GM21723 (cell line): ENCODE measurements around the gene MTUS2.
"Not testable (repeated sequence)": the region's sequence is repeated elsewhere in the genome, so short reads cannot be mapped to it uniquely, and the experiment has no call there.

ENCODE experiments used
- ATAC-seq: cut with Tn5 transposase; IDR thresholded peaks from one replicate; pipeline ENCODE4 v1.9.1; 2021; ENCODE audit warnings: mild to moderate bottlenecking, moderate library complexity; ENCODE audit not compliant: unreplicated experiment

Gene MTUS2

DNA sequence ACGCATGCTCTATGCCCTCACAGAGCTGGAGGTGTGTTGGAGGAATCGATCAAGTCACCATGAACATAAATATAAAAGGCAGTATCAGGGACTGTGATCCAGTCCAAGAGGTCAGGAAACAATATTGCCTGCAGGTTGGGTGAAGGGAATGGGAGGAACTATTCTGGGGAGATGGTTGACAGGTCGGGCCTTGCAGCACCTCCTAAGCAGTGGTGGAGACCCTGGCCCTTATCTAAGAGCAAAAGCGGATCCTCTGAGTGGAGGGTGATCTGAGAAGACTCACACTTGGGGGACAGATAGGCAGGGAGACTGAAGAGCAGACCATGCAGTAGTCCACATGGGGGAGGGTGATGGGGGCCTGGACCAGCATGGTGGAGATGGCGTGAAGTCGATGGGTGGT is 561.9 kb downstream of the MTUS2 start:
- no peak for ATAC-seq

DNA sequence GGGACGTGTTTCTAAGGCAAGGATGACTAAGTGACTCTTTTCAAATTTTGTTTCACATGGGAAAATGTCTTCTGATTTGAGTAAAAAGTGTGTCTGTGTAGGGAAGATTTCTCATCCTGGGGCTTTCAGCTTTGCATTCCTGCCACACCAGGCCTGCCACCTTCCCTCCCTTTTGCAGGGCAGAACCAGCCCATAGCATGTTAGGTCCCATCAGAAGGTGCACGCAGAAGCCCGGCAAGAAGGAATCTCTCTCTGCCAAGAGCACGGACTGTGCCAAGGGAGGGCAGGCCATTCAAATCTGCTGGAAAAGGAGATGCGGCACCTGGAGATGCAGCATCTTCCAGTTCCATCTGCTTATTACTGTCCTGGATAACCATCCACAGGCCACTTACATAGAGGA is 563.3 kb downstream of the MTUS2 start:
- ATAC-seq: no peak

DNA sequence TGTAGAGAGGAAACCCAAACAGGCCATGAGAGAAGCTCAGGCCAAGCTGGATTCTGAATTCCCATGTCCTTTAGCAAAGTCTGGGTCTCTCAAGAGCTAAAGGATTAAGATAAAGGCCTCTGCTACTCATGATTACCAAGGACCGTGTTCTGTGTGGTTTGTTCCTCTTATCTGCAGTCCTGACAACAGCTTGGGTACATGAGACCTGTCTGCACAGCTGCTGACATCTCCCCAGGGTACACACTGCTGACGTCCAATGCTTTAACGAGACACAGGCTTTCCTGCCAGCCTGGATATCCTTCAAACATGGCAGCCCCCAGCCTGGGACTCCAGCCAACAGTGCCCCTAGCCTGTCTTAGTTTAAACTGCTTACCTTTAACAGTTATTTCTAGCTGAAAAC is 564.3 kb downstream of the MTUS2 start:
- no peak for ATAC-seq

DNA sequence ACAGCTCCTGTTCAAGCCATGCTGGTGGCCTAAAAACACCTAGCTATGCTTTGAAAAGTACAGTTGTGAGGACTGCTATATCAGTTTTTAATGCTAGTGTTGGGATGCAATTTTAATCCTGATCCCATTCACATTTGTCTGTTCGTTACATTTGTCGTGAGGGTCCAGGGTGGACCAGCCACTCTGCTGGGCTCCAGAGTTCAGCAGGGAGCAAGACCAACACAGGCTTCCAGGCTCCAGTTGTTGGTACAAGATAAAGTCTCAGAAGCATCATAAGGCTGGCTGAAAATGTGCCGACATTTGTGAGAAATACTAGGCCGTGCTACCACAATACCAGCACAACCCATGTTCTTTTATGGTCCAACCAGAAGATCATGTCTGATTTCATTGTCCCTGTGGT is 564.7 kb downstream of the MTUS2 start:
- no peak for ATAC-seq

DNA sequence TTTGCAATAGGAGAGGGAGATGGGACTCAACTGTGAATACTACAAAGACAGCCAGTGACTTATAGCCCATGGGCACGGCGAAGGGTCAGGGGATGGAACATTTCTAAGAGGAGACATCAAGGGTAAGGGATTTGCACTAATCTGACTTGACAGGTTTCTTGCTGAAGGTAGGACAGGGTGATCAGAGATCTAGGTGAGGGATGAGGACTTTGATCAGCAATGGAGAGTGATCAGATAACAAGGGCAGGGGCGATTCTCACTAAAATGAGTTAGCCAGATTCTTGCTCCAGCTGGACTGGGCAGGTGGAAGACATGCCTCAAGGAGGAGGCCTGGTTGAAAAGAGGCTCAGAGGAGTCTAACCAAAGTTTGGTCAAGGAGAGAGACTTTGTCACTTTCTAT is 566.1 kb downstream of the MTUS2 start:
- no peak for ATAC-seq

DNA sequence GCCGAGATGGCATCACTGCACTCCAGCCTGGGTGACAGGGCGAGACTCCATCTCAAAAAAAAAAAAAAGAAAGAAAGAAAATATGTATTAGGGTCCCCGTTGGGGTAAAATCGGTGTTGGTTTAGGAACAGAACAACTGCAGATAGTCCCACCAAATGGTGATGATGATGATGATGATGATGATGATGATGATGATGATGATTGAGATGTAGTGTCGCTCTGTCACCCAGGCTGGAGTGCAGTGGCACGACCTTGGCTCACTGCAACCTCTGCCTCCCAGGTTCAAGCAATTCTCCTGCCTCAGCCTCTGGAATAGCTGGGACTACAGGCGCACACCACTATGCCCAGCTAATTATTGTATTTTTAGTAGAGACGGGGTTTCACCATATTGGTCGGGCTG is 570.5 kb downstream of the MTUS2 start:
- ATAC-seq: not testable (repeated sequence)

DNA sequence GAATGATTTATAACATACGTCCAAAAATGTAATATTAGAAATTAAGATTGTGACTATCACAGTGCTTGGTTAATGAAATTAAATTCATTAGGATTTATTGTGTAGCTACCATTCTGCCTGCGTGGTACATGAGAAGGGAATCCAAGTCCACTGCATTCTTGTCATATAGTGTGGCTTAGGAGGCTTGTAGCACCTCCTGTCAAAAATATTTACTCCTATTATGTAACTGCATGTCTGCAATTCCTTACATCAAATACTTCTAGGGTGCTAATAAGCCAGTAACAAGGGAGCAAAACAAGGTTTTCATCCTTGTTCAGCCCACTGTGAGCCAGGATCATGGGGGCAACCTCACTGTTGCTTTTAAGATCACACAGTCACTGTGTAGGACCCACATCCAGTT is 576.3 kb downstream of the MTUS2 start:
- ATAC-seq: no peak

DNA sequence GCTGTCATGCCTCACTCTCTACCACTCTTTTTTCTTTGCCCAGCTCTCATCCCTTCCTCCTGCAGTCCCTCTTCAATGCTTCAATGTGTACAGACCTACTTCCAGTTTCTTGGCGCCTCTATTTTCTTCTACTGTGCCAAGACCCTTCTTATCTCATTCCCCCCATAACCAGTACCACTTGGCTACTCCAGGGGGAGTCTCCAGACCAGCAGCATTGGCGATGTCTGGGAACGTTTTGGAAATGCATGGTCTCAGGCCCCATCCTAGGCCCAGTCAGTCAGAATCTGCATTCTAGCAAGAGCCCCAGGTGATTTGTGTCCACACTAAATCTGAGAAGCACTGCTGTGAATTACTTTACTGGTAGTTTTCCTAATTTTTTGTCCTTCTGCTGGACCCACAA is 577.1 kb downstream of the MTUS2 start:
- no peak for ATAC-seq

DNA sequence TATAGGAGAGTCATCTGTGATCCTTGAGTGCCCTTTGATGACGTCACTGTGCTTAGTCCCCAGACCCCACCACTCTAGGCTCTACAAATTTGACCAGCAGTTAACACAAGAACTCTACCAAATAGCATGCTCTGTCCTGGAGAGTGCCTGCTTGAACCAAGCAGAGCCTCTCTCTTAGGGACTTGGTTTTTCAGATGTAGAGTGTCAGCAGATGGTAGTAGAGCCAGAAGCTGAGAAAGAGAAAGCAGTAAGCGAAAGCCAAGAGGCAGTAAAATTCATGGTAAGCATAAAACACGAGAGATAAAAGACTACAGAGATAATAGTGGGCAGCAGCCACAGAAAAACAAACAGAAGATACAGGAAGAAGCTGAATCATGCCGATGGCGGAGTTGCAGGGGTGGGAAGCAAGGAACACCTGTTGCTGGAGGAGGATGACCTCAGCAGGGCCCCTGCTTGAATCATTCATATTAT is 582.1 kb downstream of the MTUS2 start:
- no peak for ATAC-seq

DNA sequence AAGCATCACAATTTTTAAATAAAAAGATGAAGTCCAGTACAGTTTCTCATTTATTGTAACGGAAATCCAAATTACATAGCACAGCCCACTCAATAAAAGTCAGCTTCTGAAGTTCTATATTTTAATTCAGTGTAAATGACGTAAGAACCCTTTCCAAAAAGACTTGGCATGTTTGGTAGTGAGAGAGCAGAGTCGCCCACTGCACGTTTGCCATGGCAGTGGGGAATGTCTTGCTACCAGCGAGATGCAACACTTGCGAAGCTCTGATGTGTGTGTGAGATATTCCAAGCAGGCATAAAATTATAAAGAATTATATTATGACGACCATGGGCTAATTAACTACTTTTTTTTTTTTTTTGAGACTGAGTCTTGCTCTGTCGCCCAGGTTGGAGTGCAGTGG is 585.3 kb downstream of the MTUS2 start:
- no peak for ATAC-seq

DNA sequence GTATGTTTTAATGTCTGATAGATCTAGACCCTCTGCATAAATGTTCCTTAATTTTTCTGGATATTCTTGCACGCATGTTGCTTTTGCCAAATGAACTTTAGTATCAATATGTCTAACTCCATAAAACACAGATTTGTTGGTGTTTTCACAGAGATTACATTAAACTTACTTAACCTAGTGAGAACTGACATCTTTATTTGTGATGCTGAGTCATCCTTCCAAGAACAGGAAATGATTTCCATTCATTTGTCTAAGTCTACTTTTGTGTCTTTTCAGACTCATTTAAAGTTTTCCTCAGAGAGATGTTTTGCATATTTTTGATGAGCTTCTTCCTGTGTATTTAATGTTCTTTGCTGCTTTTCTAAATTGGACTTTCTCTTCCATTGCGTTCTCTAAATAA is 591.3 kb downstream of the MTUS2 start:
- ATAC-seq: no peak

DNA sequence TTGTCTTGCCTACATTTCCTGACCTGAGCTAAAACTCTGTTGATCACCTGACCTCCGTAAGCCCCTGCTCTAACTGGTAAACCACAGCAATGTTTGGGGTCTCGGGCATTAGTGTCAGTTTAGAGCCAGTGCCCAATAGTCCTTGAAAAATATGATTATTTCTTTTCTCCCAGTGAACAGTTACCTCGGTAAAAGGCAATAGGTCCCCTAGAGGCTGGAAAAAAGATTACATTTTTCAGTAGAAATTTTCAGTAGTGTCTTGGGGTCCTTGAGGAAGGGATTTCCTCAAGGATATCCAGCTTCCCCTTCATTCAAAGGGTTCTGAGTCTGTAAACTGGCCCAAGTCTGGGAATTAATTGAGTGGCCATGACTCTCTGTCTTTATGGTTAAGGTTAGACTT is 597.9 kb downstream of the MTUS2 start:
- no peak for ATAC-seq

DNA sequence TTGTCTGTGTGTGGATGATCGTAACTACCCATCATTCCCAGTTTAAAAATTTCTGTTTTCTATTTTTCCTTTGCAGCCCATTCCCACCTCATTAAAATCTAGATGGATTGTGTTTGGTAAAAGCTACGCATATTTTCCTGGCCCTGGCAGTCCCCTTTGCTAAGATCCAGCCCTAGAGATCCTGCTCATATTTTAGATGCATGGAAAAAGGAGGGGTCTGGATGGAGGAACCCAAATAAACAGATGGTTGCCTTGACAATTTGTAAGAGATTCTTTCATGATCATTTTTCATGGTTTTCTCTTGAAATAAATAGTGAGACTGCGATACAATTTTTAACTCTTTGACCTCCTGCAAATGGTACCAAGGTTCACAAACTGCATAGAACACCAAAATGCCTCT is 601.0 kb downstream of the MTUS2 start:
- no peak for ATAC-seq

DNA sequence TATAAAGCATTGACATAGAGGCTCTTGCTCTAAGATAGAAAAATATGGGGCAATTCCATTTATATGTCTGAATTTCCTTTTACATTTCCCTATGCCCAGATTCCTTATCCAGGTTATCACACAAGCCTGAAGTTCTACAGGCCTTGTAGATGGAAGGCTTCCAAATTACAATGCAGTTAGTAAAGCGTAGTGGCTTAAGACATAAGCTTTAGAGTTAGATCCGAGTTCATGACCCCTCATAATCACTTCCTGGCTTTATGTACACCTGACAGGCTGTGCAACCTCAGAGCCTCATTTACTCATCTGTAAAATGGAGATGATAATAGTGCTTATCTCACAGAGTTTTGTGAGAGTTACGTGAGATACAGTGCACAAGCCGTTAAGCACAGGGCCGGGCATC is 601.9 kb downstream of the MTUS2 start:
- ATAC-seq: no peak

DNA sequence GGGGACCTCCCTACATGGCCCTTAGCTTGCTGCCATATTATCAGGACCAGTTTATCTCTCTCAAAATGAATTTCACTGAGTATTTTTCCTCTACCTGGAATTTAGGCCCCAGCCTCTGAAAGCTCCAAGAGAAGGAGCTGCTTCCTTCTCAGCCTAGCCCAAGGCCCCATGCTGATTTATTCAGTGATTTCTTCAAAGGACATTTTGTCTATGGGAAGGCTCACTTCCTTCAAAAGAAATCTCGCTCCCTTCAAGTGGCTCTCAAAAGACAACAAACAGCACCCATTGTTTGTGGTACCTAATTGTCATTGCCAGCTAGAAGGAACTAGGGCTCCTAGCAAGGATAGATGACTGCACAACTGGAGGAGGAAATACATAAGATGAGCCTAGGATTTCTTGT is 602.9 kb downstream of the MTUS2 start:
- ATAC-seq: no peak

DNA sequence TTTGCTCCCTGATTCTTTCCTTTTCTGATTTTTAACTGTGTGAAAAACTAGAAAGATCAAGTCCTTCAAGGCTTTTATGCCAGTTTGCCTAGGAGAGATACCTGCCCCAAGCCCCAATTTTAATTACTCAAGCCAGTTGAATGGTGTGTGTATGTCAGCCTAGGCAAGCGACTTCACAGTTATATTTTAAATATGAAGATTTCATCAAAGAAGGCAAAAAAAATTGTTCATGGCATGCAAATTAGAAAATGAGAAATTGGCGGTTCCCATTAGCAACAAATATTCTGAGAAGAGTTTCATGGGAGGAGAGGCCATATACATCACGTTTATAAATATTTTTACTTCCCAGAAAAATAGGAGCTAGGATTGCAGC is 607.8 kb downstream of the MTUS2 start:
- no peak for ATAC-seq

DNA sequence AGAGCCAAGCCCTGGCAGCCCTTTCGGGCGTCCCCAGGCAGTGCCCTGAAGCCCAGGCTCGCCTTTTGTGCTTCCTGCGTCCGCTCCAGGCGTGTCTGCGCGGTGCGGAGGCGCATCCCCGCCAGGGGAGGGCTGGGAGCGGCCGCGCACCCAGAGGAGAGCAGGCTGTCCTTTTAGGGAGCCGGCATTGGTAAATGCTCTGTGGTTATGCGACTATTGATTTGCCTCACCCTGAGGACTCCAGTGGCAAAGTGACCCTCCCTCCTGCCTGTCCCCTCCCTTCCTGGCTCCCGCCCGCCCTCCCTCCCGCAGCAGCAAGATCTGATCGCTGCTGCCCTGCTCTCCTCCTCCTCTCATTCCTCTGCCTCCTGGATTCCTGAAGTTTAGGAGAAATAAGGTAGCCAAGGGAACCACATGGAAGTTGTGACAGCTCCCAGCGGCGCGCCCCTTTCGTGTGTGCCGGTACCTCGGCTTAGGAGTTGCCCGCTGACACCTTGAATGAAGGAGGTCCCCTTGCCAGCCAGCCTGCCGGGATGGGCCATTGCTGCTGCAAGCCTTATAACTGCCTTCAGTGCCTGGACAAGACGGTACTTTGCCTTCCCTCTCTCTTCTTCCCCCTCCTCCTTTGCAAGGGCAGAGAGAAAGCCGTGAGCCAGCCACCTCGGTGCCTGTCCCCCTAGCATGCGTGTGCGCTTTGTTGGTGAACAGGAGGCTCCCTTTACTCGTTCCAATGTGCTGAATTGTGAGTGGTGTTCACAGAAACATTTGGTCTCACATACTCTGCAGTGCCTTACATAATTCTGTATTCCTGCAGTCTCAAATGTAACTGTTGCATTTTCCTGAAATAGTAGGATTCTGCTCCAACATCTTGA is 608.4 kb downstream of the MTUS2 start:
- no peak for ATAC-seq

DNA sequence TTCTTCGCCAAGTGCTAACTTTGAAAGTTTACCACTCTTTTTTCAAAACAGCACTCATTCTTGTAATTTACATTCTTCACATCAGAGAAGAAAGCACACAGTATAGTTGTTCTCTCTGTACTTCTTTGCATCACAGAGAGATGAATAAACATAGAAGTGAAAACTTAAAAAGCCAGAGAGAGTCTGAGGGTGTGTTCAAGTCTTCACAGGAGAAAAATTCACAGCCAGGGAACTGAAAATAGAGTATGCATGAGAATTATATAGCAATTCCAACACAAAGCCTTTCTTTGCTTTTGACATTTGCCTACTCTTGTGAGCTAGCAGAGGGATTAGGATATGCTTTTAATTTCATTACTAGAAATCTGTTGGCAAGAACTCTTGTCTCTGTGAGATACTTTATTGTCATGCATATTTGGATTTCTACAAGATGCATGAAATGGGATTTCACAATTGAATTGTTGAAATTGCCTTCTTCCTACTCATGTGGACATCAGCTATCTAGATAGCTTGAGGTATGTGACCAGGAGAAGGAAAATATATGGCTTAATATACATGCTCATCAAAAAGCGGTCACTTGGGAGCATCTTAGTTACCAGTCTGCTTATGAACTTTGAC is 609.3 kb downstream of the MTUS2 start:
- ATAC-seq: no peak

DNA sequence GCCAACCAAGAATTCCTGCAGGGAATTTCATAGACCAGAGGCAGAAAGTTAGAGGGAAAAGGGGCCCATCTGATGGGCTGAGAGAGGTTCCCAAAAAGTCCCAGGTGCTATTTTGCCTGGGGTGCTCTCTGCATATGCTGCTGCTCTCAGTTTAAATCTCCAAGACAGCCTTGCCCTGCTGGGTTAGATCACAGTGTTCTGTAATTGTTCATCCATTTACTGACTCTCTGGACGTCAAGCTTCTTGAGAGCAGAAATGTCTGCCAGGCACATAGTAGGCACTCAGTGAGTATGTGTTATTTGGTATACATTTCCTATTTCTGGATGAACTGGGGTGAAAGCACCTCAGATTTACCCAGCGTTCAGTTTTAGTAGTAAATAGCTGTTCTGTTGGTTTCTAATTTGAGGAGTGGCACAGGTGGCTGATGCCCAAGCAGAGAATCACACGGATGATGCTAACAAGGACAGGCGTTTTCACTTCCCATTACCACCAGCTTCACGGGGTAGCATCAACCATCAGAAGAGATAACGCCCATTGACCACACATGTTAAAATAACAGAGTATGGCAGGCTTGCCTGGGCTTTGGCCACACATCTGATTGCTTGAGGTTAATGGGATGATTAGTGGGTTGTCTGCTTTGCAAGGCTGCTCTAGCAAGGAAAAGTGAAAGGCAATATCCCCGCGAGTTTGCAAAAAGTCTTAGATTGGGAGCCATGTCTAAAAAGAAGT is 614.2 kb downstream of the MTUS2 start:
- no peak for ATAC-seq

DNA sequence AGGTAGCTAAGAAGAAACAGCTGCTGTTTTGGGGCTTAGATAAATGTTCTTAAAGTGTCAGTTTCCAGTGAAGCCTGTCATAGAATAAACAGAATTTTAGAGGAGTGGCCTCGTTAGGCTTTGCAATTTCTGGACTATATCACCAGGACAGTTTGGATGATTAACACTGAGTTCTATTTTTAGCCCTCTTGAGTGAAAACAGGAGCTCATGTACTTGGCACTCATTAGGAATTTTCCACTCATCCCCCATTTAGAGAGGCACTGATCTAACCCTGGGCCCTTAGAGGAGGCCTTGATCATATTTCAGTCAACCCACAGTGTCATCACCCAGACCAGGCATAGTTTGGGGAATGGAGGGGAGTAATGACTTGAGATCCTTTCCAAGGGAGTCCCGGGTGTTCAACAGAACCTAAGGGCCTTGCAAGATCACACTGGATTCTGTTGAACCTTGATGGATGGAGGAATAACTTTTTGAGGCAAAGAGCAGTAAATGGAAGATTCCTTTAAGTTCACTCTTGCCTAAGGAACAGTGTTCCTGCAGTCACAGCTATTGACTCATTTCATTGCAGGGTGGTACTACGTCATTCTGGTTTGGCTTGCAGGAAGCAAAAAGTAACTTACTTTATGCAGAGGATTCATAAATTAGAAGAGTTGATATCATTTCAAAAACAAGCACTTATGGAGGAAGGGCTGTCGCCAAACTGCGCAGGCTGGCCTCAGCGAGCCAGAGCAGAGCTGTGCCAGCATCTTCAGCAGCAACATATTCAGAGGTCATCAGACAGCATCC is 615.2 kb downstream of the MTUS2 start:
- no peak for ATAC-seq

DNA sequence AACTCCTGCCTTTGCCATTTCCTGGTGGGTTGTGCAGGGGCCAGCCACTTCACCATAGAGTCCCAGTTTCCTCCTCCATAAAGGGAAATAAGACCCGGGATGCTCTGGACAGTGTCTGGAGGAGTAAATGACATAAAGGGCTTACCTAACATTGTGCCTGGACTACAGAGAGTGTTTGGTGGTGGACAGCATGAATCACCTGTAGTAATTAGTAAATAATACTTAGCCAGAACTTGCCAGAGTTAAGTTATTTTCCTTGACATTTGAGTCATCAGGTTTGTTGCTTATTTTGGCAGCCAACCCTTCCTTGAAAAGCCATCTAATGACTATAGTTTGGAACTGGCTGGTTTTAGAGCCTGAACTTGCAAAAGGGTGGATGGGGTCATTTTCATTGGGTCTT is 616.2 kb downstream of the MTUS2 start:
- no peak for ATAC-seq
